Pancreas (tissue), 10 donors: ENCODE data around the gene SNRNP25. TPM values are rescaled to one million over a fixed set of nuclear protein-coding genes. Genes with fewer than 3 reads are reported as not detected.

Experiments used
- ATAC-seq, 4 donors: fragments of 200-7000 bp; cut with Tn5 transposase; one replicate each; pipeline versions ENCODE4 v1.8.0 to v1.9.1; 2020; ENCODE audit warnings: mild to moderate bottlenecking in 4 of 4, moderate library complexity in 4 of 4
- DNase-seq, 6 donors: peaks; one replicate each; pipeline ENCODE4 v3.0.0-alpha.2; 2020
- FAIRE-seq: peaks from 2 replicates; lab custom pipeline; 2012; peaks lifted over from hg19 to GRCh38; lab: Jason Lieb, UNC
- H3K27ac ChIP-seq, 4 donors: fragments of 200-600 bp; sonication (generic); 1 replicate in 3 of 4; 2 replicates in 1 of 4; pipeline versions ENCODE4 v1.5.0 to v1.8.0; 2020
- H3K27me3 ChIP-seq, 4 donors: fragments of 200-600 bp; one replicate each; pipeline ENCODE4 v1.8.0; 2021
- H3K36me3 ChIP-seq, 3 donors: fragments of 200-600 bp; sonication (generic) in 1 of 3; one replicate each; pipeline versions ENCODE4 v1.5.0 to v1.8.0; 2020 to 2021
- H3K4me1 ChIP-seq, 3 donors: fragments of 200-600 bp; one replicate each; pipeline ENCODE4 v1.8.0; 2021
- H3K4me3 ChIP-seq, 4 donors: fragments of 200-600 bp; sonication (generic) in 2 of 4; one replicate each; pipeline versions ENCODE4 v1.5.0 to v1.8.0; 2020 to 2021
- H3K9me3 ChIP-seq, 4 donors: fragments of 200-600 bp; one replicate each; pipeline ENCODE4 v1.8.0; 2021
- CTCF ChIP-seq, 4 donors: fragments of 200-600 bp; sonication (generic) in 3 of 4; IDR thresholded peaks; one replicate each; pipeline versions ENCODE4 v1.5.0 to v1.8.0; 2021; ENCODE audit warnings: antibody characterized with exemption in 4 of 4
- WGBS, 2 donors: extraction: QIAGEN DNeasy Blood & Tissue Kit; methylation state at CpG; one replicate each; pipeline ENCODE4 v1.1.7; 2013; 5-methylcytosine and 5-hydroxymethylcytosine counted together
- intact Hi-C, 3 donors: fragments of 100-400 bp; cut with DNase I; formaldehyde crosslinking; loops; one replicate each; pipeline versions ENCODE4 v1.11.1 to v1.14.2; 2022
- polyA plus RNA-seq, 2 donors: library from polyadenylated mRNA; stranded (reverse); fragments of 200-250 nt; gene quantifications; one replicate each; pipeline ENCODE4 v1.2.3, GENCODE V29; 2013
- total RNA-seq, 6 donors: library from RNA; stranded (reverse); fragmentation: NEBNext Ultra II Directional in 4 of 6; extraction: Animal tissue kit (Norgen Biotek cat#: 25700) in 4 of 6; gene quantifications; one replicate each; pipeline versions ENCODE4 v1.2.1 to v1.2.4, GENCODE V29; 2021 to 2023
- donor health status: healthy with polysubstance abuse.
- donor health status: DM: no; HTN: no; CAD: no; lungs with moderate emphysema.
- donor health status: DM: no; HTN: no; CAD: no.
- donor health status: control.
- donor health status: control.
- donor health status: Bipolar disorder and iron deficiency.
- donor health status: DM: yes; HTN: yes; CAD: no.
- donor health status: DM: no; HTN: no; CAD: no.
- donor health status: DM: no; HTN: no; CAD: no.
- donor health status: DM: yes; HTN: yes; CAD: no.

Gene SNRNP25
- total and polyA plus RNA-seq, 8 donors: 6.8 to 17.3 (median 8.6) TPM

- Histone ChIP-seq H3K36me3 (peaks cover 0 to 12% (median 3%) of the 10 kb centered on the region in 3 donors), H3K9me3 (no peaks in the 10 kb centered on the region), H3K27me3 (no peaks in the 10 kb centered on the region), H3K4me1 (no peaks in the 10 kb centered on the region), H3K27ac (no peak overlapping the region), H3K4me3 (no peak overlapping the region)
- WGBS, 2 donors: 87 to 88% methylated on average over 27 to 30 of the region's 30 CpGs
- TF ChIP-seq CTCF (IDR thresholded peaks at IDR 0.05): no peak
- FAIRE-seq (no peak), ATAC-seq (no peak), DNase-seq (peak in 1 of 6 donors; percentile 70)
- intact Hi-C loops: no loop called here
These were observed 36.0 kb downstream of the SNRNP25 start for GRCh38 chr16:89391-90302.

- no peak for TF ChIP-seq CTCF (IDR thresholded peaks at IDR 0.05)
- no peak overlapping the region for H3K4me3 ChIP-seq
- no peak for FAIRE-seq
- no peaks in the 10 kb centered on the region for H3K4me1 ChIP-seq
- WGBS, 2 donors: 52 to 66% methylated on average over 9 of the region's 9 CpGs
- ATAC-seq: peak in 3 of 4 donors; percentile 25 to 74 (median 55)
- peaks cover 0 to 1% (median 0%) of the 10 kb centered on the region in 3 donors for H3K36me3 ChIP-seq
- no peaks in the 10 kb centered on the region for H3K27me3 ChIP-seq
- DNase-seq: no peak
- H3K9me3 ChIP-seq: no peaks in the 10 kb centered on the region
- H3K27ac ChIP-seq: no peak overlapping the region
- intact Hi-C loops: no loop called here
These were observed 37.9 kb downstream of the SNRNP25 start for GRCh38 chr16:91484-91883.

- ATAC-seq: no peak
- TF ChIP-seq CTCF (IDR thresholded peaks at IDR 0.05): no peak
- Histone ChIP-seq H3K36me3 (no peaks in the 10 kb centered on the region), H3K9me3 (no peaks in the 10 kb centered on the region), H3K27me3 (no peaks in the 10 kb centered on the region), H3K4me3 (no peak overlapping the region), H3K27ac (no peak overlapping the region), H3K4me1 (no peaks in the 10 kb centered on the region)
- peak in 1 of 6 donors; percentile 55 for DNase-seq
- intact Hi-C loops: no loop called here
- no peak for FAIRE-seq
- 80 to 84% methylated on average over 15 of the region's 15 CpGs for WGBS, 2 donors
These were observed 39.1 kb downstream of the SNRNP25 start for GRCh38 chr16:92431-93339.

GRCh38 chr16:94918-95265 is 41.3 kb downstream of the SNRNP25 start:
- H3K9me3 ChIP-seq: no peaks in the 10 kb centered on the region
- intact Hi-C loops: no loop called here
- ATAC-seq (no peak), FAIRE-seq (no peak), DNase-seq (no peak)
- H3K4me1 ChIP-seq: no peaks in the 10 kb centered on the region
- 90 to 94% methylated on average over 5 of the region's 5 CpGs for whole genome bisulfite sequencing, 2 donors
- no peaks in the 10 kb centered on the region for H3K27me3 ChIP-seq
- H3K36me3 ChIP-seq: no peaks in the 10 kb centered on the region
- H3K4me3 ChIP-seq: no peak overlapping the region
- TF ChIP-seq CTCF (IDR thresholded peaks at IDR 0.05): no peak
- H3K27ac ChIP-seq: no peak overlapping the region
